Measurements from ENCODE around the gene TRAK1.

DNA sequence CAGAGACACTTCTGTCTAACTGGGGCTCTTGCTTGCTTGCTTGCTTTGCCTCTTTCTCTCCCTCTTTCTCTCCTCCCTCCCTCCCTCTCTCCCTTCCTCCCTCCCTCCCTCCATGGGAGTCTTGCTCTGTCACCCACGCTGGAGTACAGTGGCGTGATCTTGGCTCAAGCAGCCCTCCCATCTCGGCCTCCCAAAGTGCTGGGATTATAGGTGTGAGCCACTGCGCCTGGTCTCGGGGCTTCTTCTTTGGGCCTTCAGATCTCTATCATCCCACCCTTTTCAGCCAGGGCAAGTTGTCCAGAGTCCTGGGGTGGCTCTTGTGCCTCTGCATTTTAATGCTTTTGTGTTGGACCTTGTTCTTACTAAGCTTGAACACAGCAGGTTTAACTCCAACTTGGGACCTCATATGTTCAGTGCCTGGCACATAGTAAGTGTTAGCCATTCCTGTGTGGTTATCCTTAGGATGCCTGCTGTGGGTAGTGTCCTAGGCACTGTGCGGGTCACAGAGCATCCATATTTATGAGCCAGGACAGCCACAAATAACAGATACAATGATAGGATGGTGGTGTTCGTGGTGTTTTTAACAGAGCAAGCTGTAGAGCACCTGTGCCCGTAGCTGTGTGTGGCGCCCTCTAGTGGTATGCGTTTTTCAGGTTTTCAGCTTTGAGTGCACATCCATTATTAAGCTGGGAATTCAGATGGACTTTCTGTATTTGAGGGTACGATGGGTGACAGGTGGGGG, 99.7 kb downstream of the TRAK1 start:
- TF ChIP-seq, protein P1, sequence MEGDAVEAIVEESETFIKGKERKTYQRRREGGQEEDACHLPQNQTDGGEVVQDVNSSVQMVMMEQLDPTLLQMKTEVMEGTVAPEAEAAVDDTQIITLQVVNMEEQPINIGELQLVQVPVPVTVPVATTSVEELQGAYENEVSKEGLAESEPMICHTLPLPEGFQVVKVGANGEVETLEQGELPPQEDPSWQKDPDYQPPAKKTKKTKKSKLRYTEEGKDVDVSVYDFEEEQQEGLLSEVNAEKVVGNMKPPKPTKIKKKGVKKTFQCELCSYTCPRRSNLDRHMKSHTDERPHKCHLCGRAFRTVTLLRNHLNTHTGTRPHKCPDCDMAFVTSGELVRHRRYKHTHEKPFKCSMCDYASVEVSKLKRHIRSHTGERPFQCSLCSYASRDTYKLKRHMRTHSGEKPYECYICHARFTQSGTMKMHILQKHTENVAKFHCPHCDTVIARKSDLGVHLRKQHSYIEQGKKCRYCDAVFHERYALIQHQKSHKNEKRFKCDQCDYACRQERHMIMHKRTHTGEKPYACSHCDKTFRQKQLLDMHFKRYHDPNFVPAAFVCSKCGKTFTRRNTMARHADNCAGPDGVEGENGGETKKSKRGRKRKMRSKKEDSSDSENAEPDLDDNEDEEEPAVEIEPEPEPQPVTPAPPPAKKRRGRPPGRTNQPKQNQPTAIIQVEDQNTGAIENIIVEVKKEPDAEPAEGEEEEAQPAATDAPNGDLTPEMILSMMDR (IDR thresholded peaks at IDR 0.05), result peak; percentile 54 to 79 (median 70)
- no peak for TF ChIP-seq POLR2AphosphoS5 (IDR thresholded peaks at IDR 0.05)
